Fibroblast of lung (primary cell): ENCODE measurements around the gene SULT1C2.

Experiments
- CTCF ChIP-seq, 2 donors: IDR thresholded peaks in 1 of 2; conservative IDR thresholded peaks in 1 of 2; 1 replicate in 1 of 2; 2 replicates in 1 of 2; pipeline ENCODE4 v1.5.1; 2011 to 2012; ENCODE audit warnings: low read length in 2 of 2, control low read depth in 1 of 2, inconsistent platforms in 1 of 2, low read depth in 1 of 2, mild to moderate bottlenecking in 1 of 2
- EZH2 ChIP-seq: IDR thresholded peaks from 2 replicates; pipeline ENCODE4 v1.5.1; 2012; ENCODE audit warnings: low read length, control low read depth, mild to moderate bottlenecking; ENCODE audit errors: missing control alignments

GRCh38 chr2:108330979-108331378 is 42.3 kb downstream of the SULT1C2 start:
- TF ChIP-seq CTCF (conservative IDR thresholded peaks at IDR 0.05 in 1 of 2, IDR thresholded peaks at IDR 0.05 in 1 of 2; ENCODE audit: low read depth in 1 of 2, low read length in 2 of 2) = no peak
- no peak for TF ChIP-seq EZH2
